GM23248 (cell line): Measurements from ENCODE around the gene BICC1. TPM values are rescaled to one million over a fixed set of nuclear protein-coding genes. Genes with fewer than 3 reads are reported as not detected.

Experiments used
- DNase-seq: peaks from one replicate; pipeline ENCODE4 v3.0.0-alpha.2; 2015
- H2AFZ ChIP-seq: fragments of 200-600 bp; sonication (generic); 2 replicates; pipeline ENCODE4 v1.6.1; 2016; ENCODE audit warnings: antibody characterized with exemption
- H3F3A ChIP-seq: fragments of 200-600 bp; sonication (generic); 2 replicates; pipeline ENCODE4 v1.6.1; 2016; ENCODE audit warnings: mild to moderate bottlenecking, antibody characterized with exemption, mixed run types; ENCODE audit not compliant: insufficient read depth
- H3K27ac ChIP-seq: fragments of 200-600 bp; sonication (generic); 2 replicates; pipeline ENCODE4 v1.5.1; 2016; ENCODE audit warnings: mild to moderate bottlenecking
- H3K27me3 ChIP-seq: fragments of 200-600 bp; sonication (generic); replicated peaks from 2 replicates; pipeline ENCODE4 v1.6.1; 2016; ENCODE audit warnings: mild to moderate bottlenecking; ENCODE audit not compliant: insufficient read depth
- H3K36me3 ChIP-seq: fragments of 200-600 bp; sonication (generic); 2 replicates; pipeline ENCODE4 v1.6.1; 2016; ENCODE audit warnings: low read depth, mild to moderate bottlenecking
- H3K4me1 ChIP-seq: fragments of 200-600 bp; sonication (generic); 2 replicates; pipeline ENCODE4 v1.6.1; 2016; ENCODE audit warnings: mild to moderate bottlenecking; ENCODE audit not compliant: insufficient read depth
- H3K4me2 ChIP-seq: fragments of 200-600 bp; sonication (generic); one replicate; pipeline ENCODE4 v1.6.1; 2016; ENCODE audit warnings: mild to moderate bottlenecking; ENCODE audit not compliant: unreplicated experiment
- H3K4me3 ChIP-seq: fragments of 200-600 bp; sonication (generic); 2 replicates; pipeline ENCODE4 v1.5.1; 2016; ENCODE audit warnings: mild to moderate bottlenecking
- H3K79me2 ChIP-seq: fragments of 200-600 bp; sonication (generic); 2 replicates; pipeline ENCODE4 v1.6.1; 2016; ENCODE audit warnings: mild to moderate bottlenecking; ENCODE audit not compliant: insufficient read depth
- H3K9ac ChIP-seq: fragments of 200-600 bp; sonication (generic); 2 replicates; pipeline ENCODE4 v1.6.1; 2016; ENCODE audit warnings: mild to moderate bottlenecking
- H3K9me2 ChIP-seq: fragments of 200-600 bp; sonication (generic); 2 replicates; pipeline ENCODE4 v1.6.1; 2016; ENCODE audit warnings: mixed run types, mild to moderate bottlenecking, moderate library complexity; ENCODE audit not compliant: insufficient read depth
- H3K9me3 ChIP-seq: fragments of 200-600 bp; sonication (generic); one replicate; pipeline ENCODE4 v1.6.1; 2017; ENCODE audit warnings: low read depth
- H4K20me1 ChIP-seq: fragments of 200-600 bp; sonication (generic); 2 replicates; pipeline ENCODE4 v1.6.0; 2016; ENCODE audit not compliant: insufficient read depth
- EZH2 ChIP-seq: fragments of 200-600 bp; sonication (generic); IDR thresholded peaks from 2 replicates; pipeline ENCODE4 v1.6.1; 2018; ENCODE audit warnings: antibody characterized with exemption, mild to moderate bottlenecking; ENCODE audit not compliant: insufficient read depth, poor library complexity, severe bottlenecking
- EZH2phosphoT487 ChIP-seq: fragments of 200-600 bp; sonication (generic); IDR thresholded peaks from 2 replicates; pipeline ENCODE4 v1.6.1; 2018; ENCODE audit warnings: antibody characterized with exemption, moderate library complexity, mild to moderate bottlenecking, low read depth; ENCODE audit not compliant: insufficient read depth
- WGBS, 2 experiments: methylation state at CpG; one replicate each; pipeline ENCODE4 v1.1.6; 2015 to 2017; ENCODE audit warnings: low lambda C conversion rate in 2 of 2, low coverage in 1 of 2; ENCODE audit errors: missing lambda C conversion rate in 2 of 2; 5-methylcytosine and 5-hydroxymethylcytosine counted together
- in situ Hi-C: fragments of 300-500 bp; cut with MboI; formaldehyde crosslinking; loops from 2 replicates; pipeline ENCODE4 v1.15.0; 2020
- polyA plus RNA-seq: library from polyadenylated mRNA; unstranded; fragments of >200 nt; fragmentation: Nextera tagmentation; extraction: Ambion mirVana; gene quantifications from 2 replicates; pipeline ENCODE4 v1.2.1, GENCODE V29; 2016
- total RNA-seq: library from RNA; depleted of rRNA; stranded (reverse); fragments of >200 nt; shearing (Covaris generic); gene quantifications from 2 replicates; pipeline ENCODE4 v1.2.3, GENCODE V29; 2014; rRNA removed

Gene BICC1, protein sequence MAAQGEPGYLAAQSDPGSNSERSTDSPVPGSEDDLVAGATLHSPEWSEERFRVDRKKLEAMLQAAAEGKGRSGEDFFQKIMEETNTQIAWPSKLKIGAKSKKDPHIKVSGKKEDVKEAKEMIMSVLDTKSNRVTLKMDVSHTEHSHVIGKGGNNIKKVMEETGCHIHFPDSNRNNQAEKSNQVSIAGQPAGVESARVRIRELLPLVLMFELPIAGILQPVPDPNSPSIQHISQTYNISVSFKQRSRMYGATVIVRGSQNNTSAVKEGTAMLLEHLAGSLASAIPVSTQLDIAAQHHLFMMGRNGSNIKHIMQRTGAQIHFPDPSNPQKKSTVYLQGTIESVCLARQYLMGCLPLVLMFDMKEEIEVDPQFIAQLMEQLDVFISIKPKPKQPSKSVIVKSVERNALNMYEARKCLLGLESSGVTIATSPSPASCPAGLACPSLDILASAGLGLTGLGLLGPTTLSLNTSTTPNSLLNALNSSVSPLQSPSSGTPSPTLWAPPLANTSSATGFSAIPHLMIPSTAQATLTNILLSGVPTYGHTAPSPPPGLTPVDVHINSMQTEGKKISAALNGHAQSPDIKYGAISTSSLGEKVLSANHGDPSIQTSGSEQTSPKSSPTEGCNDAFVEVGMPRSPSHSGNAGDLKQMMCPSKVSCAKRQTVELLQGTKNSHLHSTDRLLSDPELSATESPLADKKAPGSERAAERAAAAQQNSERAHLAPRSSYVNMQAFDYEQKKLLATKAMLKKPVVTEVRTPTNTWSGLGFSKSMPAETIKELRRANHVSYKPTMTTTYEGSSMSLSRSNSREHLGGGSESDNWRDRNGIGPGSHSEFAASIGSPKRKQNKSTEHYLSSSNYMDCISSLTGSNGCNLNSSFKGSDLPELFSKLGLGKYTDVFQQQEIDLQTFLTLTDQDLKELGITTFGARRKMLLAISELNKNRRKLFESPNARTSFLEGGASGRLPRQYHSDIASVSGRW
- 80.5 and 86.8 TPM in 2 replicates for total RNA-seq
- polyA plus RNA-seq: 95.8 and 97.0 TPM in 2 replicates

DNA sequence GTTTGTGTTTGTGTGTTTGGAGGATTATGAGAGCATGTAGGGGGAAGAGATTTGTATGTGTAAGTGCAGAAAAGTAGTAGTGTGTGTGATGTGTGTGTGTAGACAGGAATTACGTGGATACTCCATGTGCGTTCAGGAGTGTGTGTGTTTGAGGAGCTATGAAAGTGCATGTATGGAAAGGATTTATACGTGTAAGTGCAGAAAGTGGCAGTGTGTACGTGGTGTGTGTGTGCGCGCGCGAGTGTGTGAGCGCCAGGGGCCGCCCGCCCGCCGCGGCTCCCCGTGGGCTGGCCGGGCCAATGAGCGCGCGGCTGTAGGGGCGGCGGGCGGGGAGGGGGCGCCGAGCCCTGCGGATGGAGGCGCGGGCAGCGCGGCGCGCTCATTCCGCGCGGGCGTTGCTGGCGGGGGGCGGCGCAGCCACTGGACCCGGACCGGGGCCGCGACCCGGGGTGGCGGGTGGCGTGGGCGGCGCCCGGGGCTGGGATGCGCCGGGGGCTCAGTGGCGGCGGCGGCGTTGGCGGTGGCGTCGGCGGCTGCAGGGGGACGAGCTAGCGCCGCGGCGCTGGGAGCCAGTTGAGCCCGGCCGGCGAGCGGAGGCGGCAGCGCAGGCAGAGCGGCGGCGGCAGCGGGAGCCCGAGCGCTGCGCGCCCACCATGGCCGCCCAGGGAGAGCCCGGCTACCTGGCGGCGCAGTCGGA, at the start of gene BICC1:
TSS of gene BICC1 (plus strand) at position 382 of the 697 bp plus-strand sequence. CDS start at position 654, 272 bp downstream.
- DNase-seq: peak; percentile 84
- no peaks in the 10 kb centered on the region for H3K9me3 ChIP-seq
- no peaks in the 10 kb centered on the region for H3K36me3 ChIP-seq
- peak within 1 kb of the TSS; percentile 92 for H2AFZ ChIP-seq
- no peaks in the 10 kb centered on the region for H4K20me1 ChIP-seq
- H3K4me2 ChIP-seq: peak within 1 kb of the TSS; percentile 98
- H3K4me3 ChIP-seq: peak within 1 kb of the TSS; percentile 84
- no peaks in the 10 kb centered on the region for H3K9me2 ChIP-seq
- H3K9ac ChIP-seq: peak within 1 kb of the TSS; percentile 85
- in situ Hi-C loops: loop anchor here (25.0 kb wide), 1 partner anchor 675 kb away; the partner anchor contains the start of gene PHYHIPL
- H3F3A ChIP-seq: peaks cover 47% of the 10 kb centered on the region
- H3K79me2 ChIP-seq: peaks cover 46% of the 10 kb centered on the region
- H3K27ac ChIP-seq: peak within 1 kb of the TSS; percentile 81
- peaks cover 51% of the 10 kb centered on the region for H3K4me1 ChIP-seq
- 1 to 2% methylated on average over 26 to 65 of the region's 82 CpGs for WGBS, 2 experiments
- H3K27me3 ChIP-seq: no peaks in the 10 kb centered on the region
- TF ChIP-seq EZH2phosphoT487 (no peak), EZH2 (no peak)

DNA sequence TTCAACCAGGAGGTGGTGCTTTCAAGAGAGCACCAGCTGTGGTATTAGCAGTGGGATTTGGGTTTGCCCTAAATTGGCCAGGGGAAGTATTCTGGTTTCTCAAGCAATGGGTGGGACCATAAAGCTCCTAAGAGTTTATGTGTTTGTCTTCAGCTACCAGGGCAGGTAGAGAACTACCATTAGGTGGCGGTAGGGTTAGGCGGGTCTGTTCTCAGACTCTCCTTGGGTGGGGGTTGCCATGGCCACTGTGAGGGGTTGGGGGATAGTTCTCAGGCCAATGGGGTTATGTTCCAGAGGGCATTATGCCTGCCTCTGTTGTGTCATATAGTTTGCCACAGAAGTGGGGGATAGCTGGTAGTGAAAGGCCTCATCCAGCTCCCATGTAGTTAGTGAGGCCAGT, 47.7 kb upstream of the BICC1 start:
- in situ Hi-C loops: no loop called here
- TF ChIP-seq EZH2: no peak
- no peak for TF ChIP-seq EZH2phosphoT487
- H3K36me3 ChIP-seq: no peaks in the 10 kb centered on the region

DNA sequence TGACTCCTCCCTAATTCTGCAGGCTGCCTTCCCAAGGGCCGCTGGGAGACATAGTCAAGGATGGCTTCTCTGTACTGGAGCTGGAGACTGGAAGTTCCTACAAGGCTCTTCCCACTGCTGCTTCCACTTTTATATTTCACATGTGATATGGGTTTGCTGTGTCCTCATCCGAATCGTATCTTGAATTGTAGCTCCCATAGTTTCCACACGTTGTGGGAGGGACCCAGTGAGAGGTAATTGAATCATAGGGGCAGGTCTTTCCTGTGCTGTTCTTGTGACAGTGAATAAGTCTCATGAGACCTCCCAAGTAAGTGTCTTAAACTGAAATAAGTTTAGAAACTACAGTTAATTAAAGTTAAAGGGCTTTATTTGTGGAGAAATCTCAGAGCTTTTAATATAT, 47.0 kb upstream of the BICC1 start:
- DNase-seq: peak; percentile 38
- no peaks in the 10 kb centered on the region for H4K20me1 ChIP-seq
- no peak overlapping the region for H3K4me2 ChIP-seq
- H3K4me3 ChIP-seq: no peak overlapping the region
- H3K27ac ChIP-seq: no peak overlapping the region
- H3K9me2 ChIP-seq: no peaks in the 10 kb centered on the region
- no peaks in the 10 kb centered on the region for H3K36me3 ChIP-seq
- 21 to 24% methylated on average over 4 of the region's 4 CpGs for WGBS, 2 experiments
- no peaks in the 10 kb centered on the region for H3K9me3 ChIP-seq
- no peaks in the 10 kb centered on the region for H3K79me2 ChIP-seq
- in situ Hi-C loops: no loop called here
- H3K9ac ChIP-seq: no peak overlapping the region
- peaks cover 9% of the 10 kb centered on the region; the same call in 1 of the 2 replicates for H3K4me1 ChIP-seq
- H3K27me3 ChIP-seq: no peaks in the 10 kb centered on the region
- no peaks in the 10 kb centered on the region for H3F3A ChIP-seq
- H2AFZ ChIP-seq: peak overlapping the region; percentile 16
- TF ChIP-seq EZH2phosphoT487: no peak
- TF ChIP-seq EZH2: no peak

More for the DNA sequence above, 47.7 kb upstream of the BICC1 start:
- Histone ChIP-seq H3K27ac (no peak overlapping the region), H3K9me3 (no peaks in the 10 kb centered on the region), H3K9me2 (no peaks in the 10 kb centered on the region), H3K4me3 (no peak overlapping the region), H3K9ac (no peak overlapping the region), H2AFZ (no peak overlapping the region), H3K4me2 (no peak overlapping the region), H3F3A (no peaks in the 10 kb centered on the region), H3K27me3 (no peaks in the 10 kb centered on the region), H3K79me2 (no peaks in the 10 kb centered on the region), H4K20me1 (no peaks in the 10 kb centered on the region), H3K4me1 (peaks cover 9% of the 10 kb centered on the region; the same call in 1 of the 2 replicates)
- DNase-seq: no peak
- WGBS, 2 experiments: 92 to 100% methylated on average over 2 of the region's 2 CpGs
